HG03097 (cell line): ENCODE results near the gene FAM221B.
A peak's percentile ranks its signal among the peaks of the same experiment; 100 is the strongest.

Experiments
- ATAC-seq: cut with Tn5 transposase; IDR thresholded peaks from one replicate; pipeline ENCODE4 v1.9.1; 2021; ENCODE audit not compliant: unreplicated experiment, low FRiP score

The FAM221B gene

DNA sequence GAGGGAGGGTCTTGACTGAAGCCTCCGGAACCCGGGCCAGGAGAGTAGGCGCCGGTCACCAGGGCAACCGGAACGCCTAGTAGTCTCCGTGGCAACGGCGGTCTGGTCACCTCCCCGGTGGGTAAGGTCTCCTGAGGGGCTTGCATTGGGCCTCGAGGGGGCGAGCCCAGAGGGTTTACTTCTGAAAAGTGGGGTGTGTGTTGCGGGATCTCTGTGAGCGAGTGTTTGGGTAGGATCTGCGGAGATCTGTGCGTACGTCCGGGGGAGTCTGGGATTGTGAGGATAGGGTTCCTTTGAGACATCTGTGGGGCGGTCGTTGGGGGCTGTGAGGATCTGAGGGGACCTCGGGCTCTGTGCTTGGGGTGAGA is at the start of gene FAM221B:
TSS of gene FAM221B (minus strand) at position 17 of the 368 bp plus-strand sequence. CDS start 2,571 bp downstream, outside the sequence.
- ATAC-seq, result peak; percentile 15

DNA sequence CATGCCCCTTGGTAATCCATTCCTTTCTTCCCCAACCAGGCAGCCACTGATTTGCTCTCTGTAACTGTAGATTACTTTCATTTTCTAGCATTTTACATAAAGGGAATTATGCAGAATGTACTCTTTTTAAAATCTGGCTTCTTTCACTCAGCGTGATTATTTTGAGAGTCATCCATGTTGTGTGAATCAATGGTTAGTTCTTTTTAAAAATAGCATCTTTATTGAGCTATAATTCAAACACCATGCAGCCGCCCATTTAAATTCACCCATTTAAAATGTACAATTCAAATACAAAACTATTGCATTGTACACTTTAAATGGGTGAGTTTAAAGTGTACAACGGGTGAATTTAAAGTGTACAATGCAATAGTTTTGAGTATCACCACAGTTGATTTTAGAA is 44.0 kb upstream of the FAM221B start:
- no peak for ATAC-seq

DNA sequence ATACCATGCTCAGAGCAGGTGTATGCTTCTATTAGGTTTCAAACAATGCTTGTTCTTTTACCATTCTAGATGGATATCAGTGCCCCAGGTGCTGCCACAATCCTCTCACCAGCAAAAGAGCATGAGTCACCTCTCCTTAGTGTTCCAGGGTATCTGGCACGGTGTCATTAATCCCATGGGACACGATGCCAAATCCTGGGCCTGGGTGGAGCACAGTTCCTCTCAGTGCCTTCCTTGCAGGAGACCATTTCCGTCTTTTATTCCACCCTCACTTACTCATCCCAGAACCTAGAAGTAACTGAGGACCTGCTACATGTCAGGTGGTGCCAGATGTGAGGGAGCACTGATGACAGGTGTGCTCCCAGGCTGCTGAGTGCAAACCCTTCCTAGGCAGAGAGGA is 43.0 kb upstream of the FAM221B start:
- no peak for ATAC-seq

DNA sequence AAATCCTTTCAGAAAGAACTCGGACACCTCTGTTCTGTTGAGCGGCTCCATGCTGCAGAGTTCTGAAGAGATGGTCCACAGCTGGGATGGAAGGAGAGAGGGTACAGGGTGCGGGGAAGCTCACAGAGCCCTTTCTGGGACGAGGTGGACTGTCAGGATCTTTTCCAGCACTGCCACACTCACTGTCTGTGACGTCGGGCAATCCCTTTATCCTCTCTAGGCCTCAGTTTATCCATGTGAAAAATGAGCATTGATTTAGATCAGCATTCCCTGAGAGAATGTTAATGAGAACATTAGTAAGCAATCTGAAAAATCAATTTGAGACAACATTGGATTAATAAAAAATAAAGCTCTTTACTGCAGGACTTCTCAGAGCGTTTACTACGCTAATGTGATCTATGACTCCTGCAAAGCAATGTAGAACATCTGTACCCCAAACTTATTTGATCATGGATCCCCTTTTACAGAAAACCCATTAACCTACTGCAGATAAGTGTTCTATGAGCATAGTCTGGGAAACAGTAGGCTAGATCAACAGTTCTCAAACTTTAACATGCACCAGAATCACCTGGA is 41.9 kb upstream of the FAM221B start, which contains the start of gene OR13J1:
TSS of gene OR13J1 (minus strand) at position 51 of the 573 bp plus-strand sequence. CDS start at position 51, 0 bp downstream.
- ATAC-seq, result no peak

DNA sequence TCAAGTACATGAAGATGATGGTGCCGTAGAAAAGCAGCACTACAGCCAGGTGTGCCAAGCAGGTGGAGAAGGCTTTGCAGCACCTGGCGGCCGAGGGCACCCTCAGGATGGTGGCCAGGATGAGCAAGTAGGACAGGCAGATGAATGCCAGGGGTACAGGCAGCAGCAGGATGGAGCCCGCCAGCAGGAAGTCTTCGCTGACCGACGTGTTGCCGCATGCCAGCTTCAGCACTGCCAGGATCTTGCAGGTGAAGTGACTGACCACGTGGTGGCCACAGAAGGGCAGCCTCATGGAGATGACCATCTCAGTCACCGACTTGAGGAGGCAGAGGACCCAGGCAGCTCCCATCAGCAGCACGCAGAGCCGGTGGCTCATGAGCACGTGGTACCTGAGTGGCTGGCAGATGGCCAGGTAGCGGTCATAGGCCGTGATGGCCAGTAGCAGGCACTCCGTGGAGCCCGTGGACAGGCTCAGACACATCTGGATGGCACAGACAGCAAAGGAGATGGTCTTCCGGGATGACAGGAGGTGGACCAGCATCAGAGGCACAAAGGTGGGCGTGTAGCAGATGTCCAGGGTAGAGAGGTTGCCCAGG is 41.2 kb upstream of the FAM221B start:
- no peak for ATAC-seq

- no peak for ATAC-seq
These were observed 40.4 kb upstream of the FAM221B start for GRCh38 chr9:35868933-35869332.

DNA sequence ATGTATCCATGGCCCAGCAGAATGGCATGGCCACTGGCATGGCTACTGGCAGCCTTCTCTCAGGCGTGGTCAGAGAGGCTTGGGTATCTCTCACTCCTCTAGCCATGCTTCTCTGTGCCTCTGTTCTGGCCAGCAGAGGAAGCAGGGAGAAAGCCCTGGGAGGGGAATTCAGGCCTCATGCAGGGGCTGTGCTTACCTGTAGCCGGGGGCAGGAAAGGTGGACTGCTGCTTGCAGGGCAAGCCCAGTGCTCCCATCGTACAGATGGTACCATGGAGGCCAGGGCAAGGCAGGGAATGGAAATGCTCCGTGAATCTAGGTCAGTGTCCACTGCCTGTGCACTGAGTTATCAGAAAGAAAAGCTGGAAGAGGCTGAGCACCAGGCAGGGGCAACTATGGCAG is 39.0 kb upstream of the FAM221B start:
- no peak for ATAC-seq

DNA sequence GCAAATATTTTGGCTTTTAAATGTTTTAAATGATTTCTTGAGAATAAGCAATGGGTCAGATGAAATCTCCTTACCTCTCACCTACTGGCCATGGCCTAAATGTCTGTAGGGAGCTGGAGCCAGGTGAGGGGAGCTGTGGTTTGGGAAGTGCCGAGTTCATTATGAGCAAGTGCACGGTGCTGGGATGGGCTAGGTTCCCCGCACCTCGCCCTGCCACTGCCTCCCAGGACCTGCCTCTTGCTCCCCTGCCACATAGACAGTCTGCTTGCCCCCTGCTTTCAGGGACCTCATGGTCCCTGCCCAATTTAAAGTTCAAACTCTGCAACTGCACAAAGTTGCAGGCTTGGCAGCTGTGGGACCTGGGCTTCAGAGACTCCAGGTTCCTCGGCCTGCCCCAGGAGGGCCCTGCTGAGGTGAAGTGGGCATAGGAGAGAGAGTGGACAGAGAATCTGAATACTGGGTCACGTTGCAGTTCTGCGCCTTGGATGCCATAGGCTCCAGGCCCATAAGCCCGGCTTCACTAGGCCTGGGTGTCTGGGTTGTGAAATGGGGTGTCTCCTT is 36.2 kb upstream of the FAM221B start:
- no peak for ATAC-seq

DNA sequence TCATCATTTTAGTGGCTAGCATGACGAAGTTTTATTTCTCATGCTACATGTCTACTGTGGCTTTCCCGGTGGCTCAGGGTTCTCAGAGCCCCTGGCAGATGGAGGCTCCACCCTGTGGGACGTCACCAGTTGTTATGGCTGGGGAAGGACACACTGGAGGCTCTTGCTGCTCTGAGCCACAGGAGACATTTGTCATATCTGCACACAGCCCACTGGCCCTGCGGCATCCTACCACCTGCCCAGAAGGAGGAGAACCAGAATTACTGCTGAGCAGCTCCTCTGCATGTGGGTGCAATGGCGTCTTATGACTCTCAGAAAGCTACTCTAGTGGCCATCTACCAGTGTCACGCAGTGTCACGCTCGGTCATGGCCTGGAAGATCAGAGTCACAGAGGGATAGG is 35.1 kb upstream of the FAM221B start:
- ATAC-seq, result no peak

GRCh38 chr9:35862328-35862727 is 33.8 kb upstream of the FAM221B start:
- no peak for ATAC-seq

DNA sequence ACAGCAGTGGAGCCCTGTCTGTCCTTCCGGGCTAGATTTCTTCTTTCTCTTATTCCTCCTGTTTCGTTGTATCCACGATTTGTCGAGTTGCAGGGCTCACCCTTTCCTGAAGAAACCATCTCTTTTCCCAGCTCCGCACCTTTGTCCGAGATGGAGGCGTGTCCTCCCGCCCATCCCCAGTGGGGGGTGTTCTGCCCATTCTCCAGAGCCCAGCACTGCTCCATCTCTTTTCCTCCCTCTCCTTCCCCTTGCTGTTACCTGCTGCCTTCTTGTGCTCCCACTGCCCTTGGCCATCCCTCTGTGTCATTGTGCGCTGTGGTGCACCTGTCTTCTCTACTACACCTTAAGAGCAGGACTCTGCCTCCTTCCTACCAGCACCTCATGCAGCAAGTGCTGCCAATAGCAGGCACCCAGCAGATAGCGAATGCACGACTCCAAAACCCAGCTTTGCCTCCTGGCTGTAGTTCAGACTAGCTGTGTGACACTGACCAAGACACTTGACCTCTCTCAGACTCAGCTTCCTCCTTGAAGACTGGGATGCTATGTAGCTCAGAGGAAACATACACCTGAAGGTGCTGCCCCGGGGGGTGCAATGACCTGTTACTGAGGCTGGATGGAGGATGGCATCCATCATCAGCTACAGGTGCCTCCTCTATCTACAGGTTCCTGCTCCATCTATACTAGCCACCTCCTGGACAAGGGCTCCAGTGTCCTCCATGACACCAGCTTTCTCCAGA is 32.8 kb upstream of the FAM221B start:
- no peak for ATAC-seq

- ATAC-seq, result no peak
These were observed 31.4 kb upstream of the FAM221B start for GRCh38 chr9:35859990-35860339.

- ATAC-seq, result no peak
These were observed 30.9 kb upstream of the FAM221B start for GRCh38 chr9:35859310-35859989.

GRCh38 chr9:35858458-35858857 is 29.9 kb upstream of the FAM221B start:
- no peak for ATAC-seq

GRCh38 chr9:35856882-35857281 is 28.4 kb upstream of the FAM221B start:
- no peak for ATAC-seq

GRCh38 chr9:35856206-35856605 is 27.7 kb upstream of the FAM221B start:
- ATAC-seq, result no peak

DNA sequence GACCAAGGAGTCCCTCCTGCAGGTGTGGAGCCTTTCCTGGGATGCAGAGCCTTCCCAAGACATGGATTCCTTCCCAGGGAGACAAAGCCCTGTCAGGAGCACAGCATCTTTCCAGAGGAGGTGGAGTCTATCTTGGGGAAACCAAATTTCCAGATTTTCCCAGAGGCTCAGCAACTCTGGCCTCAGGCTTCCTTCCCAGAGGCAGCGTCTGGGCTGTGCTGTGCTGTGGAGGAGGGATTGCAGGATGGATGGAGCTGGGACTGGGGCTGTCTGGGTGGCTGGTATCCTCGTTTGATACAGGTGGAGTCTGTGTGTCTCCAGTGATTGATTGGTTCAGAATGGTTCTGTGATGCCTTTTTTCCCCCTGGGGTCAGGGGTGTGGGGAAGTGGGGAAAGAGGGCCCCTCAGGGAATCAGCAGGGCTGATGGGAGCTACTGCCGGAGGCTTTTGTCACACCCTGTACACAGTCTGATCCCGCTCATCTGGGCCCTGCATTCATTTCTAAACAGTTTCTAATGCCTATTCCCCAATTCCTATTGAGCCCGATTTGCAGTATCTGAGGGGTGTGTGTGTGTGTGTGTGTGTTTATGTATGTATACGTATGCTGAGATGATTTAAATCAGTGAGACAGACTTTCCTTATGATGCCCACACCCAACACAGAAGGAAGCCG is 25.7 kb upstream of the FAM221B start:
- ATAC-seq, result no peak

GRCh38 chr9:35852876-35853865 is 24.6 kb upstream of the FAM221B start:
- ATAC-seq, result no peak

DNA sequence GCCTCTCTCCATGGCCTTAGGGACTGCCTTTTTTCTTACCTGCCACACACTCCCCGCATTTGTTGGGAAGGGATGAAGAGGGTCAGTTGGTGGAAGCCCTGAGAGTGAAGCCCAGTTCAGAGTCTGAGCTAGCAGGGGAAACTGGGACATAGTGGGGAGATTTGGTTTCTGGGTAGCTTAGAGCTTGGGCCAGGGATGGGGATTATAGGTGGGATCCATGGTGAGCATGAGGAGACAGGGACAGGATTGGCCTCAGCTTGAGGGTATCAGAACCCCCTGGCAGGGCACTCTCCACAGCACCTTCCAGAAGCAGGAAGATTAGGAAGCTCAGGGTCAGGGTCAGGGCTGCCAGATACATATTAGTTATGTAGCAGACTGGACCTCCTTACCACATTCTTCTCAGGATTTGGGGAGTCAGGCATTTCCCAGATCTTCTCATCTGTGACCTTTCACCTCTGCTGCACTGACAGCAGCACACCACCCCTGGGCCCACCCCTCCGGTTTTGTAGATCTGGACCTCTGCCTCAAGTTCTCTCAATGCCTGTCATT is 23.8 kb upstream of the FAM221B start:
- no peak for ATAC-seq
